GM18907 (cell line): ENCODE results near the gene PRM1.
"Not testable (repeated sequence)": the region's sequence is repeated elsewhere in the genome, so short reads cannot be mapped to it uniquely, and the experiment has no call there.

Experiments used
- ATAC-seq: cut with Tn5 transposase; IDR thresholded peaks from one replicate; pipeline ENCODE4 v1.9.1; 2021; ENCODE audit warnings: mild to moderate bottlenecking, moderate library complexity; ENCODE audit not compliant: unreplicated experiment

Gene PRM1

DNA sequence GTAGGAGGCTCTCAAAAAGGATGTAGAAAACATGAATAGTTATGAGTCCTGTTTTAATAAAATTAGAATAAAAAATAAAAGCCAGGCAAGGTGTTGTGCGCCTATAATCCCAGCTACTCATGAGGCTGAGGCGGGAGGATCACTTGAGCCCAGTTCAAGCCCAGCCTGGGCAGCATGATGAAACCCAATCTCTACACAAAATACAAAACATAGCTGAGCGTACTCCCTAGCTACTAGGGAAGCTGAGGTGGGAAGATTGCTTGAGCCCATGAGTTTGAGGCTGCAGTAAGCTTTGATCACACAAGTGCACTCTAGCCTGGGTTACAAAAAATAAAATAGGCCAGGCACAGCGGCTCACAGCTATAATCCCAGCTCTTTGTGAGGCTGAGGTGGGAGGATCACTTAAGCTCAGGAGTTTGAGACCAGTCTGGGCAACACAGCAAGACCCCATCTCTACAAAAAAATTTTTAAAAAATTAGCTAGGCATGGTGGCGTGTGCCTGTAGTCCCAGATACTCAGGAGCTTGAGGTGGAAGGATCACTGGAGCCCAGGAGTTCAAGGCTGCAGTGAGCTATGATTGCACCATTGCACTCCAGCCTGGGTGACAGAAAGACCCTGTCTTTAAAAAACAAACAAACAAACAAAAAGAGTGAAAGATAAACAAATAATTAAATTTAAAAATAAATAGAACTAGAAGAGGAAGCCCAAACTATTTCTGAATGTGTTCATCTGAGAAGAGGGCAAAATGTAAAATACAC is 17.2 kb upstream of the PRM1 start:
- ATAC-seq: no peak

DNA sequence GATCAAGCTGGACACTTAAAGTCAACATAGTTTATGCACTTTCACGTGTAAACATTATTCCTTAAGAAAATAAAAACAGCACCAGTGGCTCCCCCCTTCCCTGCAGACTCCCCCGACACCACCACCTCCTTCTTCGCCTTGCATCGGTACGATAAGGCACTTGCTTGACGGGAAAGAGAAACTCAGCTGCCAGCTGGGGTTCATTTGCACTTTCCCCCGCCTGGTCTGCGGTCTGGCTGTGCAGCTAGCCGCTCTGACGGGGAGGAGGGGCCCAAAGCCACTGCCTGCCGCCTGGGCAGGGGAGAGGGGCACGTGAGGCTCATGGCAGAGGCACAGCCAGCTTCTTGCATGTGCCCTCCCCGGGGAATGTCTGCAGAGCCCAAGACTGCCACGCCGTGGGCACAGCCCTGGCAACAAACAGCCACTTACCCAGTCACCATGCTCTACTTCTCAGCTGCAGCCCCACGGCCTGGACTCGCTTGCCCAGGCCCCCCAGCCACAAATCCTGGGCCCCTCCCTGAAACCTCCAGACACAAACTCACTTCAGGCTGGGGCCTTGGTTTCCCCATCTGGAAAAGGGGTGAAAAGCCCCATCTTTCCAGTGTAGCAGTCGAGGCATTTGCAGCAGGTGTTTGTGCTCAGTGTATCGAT is 16.5 kb upstream of the PRM1 start:
- peak; percentile 75 for ATAC-seq

DNA sequence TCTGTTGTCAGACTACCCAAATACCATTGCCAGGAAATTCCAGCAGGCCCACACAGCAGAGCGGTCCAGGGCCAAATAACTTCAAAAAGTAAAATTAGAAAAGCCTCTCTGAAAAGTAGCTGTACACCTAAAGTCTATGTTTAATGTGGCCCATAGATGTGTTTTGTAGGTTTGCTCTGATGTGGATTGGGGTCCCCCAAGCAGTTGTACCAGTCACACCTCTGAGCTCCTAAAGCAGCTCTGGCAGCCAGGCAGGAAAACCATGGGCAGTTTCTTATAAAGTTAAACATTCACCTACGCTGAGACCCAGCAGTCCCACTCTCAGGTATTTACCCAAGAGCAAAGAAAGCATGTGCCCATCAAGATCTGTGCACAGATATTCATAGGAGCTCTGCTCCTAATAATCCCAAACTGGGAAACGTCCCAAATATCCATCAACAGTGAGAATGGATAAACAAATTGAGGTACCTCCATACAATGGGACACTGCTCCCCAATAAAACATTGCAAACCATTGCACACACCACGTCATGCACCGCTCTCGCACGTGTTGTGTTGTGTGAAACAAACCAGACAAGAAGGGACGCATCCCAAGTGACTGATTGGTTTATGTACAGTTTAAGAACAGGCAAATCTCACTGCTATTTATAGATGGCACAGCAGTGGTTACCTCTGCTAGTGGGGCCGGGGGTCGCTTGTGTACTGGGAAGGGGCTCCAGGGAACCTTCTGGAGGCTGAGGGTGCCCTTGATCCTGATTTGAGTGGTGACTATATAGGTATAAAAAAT is 15.8 kb upstream of the PRM1 start:
- ATAC-seq: peak; percentile 12

DNA sequence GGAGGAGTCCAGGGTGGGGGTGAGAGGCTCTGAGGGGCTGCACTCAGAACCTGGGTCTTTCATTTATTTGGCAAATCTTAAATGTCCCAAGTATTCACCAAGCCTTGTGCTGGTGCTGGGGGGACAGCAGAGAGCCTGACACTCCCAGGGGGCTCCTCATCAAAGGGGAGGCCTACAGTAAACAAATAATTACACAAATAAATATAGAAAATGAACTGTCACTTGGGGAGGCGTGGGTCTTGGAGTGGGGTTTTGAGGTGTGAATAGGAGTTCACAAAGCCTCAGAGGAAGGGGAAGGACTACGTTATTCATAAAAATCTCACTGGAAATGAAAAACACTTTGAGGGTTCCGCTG is 15.2 kb upstream of the PRM1 start:
- no peak for ATAC-seq

DNA sequence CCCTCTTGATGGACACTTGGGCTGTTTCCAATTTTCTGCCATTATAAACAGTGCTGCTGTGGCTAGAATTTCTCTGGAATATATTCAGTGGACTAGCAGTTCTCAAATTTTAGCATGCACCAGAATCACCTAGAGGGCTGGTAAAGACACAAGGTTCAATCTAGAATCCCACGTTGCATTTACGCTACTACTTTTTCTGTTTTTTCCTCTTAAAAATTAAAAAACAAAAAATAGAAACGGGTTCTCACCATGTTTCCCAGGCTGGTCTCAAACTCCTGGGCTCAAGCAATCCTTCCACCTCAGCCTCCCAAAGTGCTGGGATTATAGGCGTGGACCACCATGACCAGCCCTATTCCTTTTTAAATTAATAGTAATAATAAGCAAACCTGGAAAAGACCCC is 14.5 kb upstream of the PRM1 start:
- ATAC-seq: no peak

DNA sequence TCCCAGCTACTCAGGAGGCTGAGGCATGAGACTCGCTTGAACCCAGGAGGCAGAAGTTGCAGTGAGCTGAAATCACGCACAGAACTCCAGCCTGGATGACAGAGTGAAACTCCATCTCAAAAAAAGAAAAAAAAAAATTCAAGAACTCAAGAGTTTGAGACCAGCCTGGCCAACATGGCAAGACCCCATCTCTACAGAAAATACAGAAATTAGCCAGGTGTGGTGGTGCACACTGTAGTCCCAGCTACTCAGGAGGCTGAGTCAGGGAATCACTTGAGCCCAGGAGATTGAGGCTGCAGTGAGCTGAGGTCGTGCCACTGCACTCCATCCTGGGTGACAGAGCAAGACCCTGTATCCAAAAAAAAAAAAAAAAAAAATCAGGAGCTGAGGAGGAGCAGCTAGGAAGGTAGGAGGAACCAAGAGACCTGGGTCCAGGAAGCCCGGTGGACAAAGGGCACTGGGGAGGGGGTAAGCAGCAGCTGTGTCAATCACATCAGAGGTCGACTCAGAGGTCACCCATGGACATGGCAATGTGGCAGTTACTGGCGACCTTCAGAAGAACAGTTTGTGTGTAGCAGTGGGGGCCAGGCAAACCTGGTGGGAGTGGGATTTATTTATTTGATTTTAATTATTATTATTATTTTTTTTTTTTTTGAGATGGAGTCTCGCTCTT is 11.1 kb upstream of the PRM1 start:
- ATAC-seq: no peak

DNA sequence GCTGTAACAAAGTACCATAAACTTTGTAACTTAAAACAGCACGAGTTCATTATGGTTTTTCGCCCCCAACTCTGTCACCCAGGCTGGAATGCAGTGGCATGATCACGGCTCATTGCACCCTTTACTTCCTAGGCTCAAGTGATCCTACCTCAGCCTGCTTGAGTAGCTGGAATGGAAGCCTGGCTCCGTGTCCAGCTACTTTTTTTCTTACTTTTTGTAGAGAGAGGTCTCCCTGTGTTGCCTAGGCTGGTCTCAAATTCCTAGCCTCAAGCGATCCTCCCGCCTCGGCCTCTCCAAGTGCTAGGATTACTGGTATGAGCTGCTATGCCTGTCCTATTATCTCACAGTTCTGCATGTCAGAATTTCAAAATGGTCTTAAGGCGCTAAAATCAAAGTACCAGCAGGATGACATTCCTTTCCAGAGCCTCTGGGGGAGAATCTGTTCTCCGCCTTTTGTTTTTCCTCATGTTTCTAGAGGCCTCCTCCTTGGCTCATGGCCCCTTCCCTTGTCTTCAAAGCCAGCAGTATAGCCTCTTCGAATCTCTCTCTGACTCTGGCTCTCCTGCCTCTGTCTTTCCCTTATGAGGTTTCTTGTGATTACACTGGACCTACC is 10.1 kb upstream of the PRM1 start:
- ATAC-seq: no peak

DNA sequence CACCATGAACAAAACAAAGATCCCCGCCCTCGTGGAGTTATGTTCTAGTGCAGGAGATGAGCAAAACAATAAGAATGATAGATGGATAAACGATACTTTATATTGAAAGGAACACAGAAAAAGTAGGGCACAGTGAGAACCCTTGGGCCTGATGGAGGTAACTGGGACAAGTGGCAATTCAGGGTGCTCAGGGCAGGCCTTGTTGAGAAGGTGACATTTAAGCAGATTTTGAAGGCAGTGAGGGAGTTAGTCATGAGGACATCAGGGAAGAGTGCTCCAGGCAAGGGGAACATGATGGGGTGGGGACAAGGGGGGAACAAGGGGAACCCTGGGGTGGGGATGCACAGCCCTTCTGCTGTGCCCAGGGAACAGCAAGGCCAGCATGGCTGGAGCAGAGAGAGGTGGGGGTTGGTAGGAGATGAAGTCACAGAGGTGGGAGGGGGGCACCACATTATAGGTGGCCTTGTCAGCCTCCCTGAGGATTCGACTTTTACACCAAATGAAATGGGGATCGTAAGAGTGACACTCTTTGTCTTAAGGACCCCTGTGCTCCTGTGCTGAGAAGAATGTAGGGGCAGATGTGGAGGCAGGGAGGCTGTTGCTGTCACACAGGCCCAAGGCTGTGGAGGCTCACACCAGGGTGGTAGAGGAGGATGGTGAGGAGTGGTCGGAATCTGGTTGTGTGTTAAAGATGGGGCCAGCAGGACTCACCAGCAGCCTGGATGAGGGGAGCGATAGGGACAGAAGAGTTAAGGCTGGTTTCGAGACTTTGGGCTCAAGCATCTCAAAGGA is 9.2 kb upstream of the PRM1 start:
- no peak for ATAC-seq

DNA sequence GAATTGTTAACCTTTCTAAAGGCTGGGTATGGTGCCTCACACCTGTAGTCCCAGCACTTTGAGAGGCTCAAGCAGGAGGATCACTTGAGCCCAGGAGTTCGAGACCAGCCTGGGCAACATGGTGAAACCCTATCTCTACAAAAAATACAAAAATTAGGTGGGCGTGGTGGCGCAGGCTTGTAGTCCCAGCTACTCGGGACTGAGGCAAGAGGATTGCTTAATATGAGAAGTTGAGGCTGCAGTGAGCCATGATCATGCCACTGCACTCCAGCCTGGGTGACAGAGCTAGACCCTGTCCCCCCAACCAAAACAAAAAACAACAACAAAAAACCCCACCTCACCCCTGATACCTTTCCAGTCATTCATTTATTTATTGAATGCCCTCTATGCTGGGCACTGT is 8.6 kb upstream of the PRM1 start:
- ATAC-seq: not testable (repeated sequence)

DNA sequence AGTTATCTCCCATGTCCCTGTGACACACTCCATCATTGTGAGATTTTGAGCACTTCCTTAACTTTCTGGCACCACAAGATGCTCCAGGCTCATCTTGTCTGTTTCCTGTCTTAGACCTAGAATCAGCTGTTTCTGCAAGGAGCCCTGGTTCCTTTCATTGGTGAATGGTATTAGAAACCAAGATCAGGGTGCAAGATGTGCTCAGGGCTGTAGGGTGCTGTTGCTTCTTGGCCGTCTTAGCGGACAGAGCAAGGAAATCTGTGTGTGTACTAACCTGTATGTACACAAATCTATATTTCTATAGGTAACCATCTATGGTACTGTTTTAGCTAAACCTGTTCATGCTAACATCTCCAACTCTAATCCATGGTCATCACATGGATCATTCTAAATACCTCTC is 8.1 kb upstream of the PRM1 start:
- no peak for ATAC-seq

DNA sequence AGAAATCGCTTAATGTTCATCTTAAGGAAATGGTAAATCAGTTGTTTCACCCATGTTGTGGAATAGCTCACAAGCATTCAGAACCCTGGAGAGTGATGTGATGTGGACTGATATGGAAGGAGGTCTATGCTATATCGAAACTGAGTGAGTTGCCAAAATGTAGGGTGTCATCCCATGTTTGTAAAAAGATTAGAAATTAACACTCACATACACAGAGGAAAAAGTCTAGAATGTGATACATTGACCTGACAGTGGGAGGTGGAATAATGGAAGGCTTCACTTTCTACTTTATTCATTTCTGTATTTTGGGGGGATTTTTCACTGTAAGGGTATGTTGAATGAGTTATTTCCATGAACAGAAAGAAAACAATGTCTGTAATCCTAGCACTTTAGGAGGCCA is 4.7 kb upstream of the PRM1 start:
- no peak for ATAC-seq

DNA sequence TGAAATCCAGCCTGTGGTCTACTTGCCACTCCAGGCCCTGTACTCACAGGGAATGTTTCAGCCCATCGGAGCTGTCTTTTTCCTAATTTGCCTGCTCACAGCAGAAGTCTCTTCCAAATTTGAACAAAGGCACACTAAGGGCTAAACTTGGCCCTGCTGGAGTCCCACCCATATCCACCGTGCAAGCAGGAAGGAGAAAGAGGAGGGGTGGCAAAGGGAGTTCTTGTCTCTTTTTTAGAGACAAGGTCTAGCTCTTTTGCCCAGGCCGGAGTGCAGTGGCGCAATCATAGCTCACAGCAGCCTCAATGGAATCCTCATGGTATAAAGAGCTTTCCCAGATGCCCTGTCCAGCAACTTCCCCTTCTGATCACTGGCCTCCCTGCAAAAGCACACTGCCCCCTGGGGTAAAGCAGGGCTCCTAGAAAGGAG is 2.7 kb upstream of the PRM1 start:
- ATAC-seq: no peak

DNA sequence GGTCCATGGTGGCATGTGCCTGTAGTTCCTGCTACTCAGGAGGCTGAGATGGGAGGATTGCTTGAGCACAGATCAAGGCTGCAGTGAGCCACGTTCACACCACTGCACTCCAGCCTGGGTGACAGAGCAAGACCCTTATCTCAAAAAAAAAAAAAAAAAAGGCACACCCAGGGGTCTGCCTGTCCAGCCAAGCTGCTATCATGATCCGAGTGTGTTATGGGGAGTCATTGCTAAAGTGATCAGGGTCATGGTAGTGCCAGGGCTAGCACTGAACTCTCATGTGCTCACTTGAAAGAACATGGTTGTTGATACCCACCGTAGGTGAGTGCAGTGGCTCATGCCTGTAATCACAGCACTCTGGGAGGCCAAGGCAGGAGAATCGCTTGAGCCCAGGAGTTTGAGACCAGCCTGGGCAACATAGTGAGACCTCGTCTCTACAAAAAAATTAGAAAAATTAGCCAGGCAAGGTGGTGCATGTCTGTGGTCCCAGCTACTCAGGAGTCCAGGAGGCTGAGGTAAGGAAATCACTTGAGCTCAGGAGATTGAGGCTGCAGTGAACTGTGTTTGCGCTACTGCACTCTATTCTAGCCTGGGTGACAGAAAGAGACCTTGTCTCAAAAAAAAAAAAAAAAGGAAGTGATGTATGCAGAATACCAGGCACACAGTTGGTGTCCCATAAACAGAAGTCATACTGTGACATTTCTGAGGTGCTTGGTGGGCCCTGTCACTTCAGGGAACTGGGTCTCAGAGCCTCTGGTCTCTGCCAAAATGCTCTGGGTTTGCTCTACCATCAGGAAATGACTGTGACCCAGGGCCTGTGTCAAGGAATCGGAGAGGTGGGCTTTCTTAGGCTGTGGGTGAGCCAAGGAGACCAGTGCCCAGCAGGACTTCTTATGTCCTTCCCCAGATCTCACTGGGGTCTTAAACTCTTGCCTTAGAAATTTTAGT is 2.2 kb downstream of the PRM1 start:
- ATAC-seq: no peak

DNA sequence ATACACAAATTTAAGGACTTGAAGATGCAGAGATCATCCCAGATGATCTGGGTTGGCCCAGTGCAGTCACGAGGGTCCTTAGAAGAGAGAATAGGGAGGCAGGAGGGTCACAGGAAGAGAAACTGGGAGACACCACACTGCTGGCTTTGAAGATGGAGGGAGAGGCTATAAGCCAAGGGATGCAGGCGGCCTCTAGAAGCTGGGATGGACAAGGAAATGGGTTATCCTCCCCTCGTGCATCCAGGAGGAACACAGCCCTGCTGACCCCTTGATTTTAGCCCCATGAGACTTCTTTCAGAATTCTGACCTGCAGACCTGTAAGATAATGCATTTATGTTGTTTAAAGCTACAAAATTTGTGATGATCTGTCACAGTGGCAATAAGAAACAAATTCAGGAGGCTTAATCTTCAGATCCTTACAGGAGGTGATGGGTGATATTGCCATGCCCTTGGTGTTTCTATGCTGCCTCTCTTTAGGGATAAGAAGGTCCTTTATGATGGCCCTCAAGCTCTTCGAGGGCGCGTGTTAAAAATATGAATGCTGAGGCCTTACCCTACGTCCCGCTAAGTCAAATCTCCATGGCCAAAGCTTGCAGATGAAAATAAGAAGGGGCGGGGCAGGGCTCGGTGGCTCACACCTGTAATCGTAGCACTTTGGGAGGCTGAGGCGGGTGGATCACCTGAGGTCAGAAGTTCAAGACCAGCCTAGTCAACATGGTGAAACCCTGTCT is 3.4 kb downstream of the PRM1 start:
- ATAC-seq: no peak

DNA sequence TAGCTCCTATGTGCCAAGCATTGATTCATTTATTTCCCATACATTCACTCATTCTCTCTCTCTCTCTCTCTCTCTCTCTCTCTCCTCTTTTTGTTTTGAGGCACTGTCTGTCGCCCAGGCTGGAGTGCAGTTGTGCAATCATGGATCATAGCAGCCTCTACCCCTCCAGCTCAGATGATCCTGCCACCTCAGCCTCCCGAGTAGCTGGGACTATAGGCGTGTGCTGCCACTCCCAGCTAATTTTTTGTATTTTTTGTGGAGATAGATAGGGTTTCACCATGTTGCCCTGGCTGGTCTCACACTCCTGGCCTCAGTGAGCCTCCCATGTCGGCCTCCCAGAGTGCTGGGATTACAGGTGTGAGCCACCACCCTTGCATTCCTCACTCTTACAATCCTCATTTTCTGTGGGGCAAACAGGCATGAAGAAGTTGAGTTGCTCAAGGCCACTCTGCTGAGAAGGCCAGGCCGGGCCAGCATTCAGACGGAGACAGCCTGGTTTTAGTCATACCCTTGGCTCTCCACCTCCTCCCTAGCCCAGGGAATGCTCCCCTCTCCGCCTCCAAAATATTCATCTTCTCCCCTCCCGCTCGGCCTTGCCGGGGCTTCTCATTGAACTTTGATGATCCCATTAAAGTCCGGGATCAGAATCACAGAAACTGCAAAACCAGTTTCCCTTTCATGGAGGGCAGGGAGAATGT is 4.1 kb downstream of the PRM1 start:
- ATAC-seq: no peak

DNA sequence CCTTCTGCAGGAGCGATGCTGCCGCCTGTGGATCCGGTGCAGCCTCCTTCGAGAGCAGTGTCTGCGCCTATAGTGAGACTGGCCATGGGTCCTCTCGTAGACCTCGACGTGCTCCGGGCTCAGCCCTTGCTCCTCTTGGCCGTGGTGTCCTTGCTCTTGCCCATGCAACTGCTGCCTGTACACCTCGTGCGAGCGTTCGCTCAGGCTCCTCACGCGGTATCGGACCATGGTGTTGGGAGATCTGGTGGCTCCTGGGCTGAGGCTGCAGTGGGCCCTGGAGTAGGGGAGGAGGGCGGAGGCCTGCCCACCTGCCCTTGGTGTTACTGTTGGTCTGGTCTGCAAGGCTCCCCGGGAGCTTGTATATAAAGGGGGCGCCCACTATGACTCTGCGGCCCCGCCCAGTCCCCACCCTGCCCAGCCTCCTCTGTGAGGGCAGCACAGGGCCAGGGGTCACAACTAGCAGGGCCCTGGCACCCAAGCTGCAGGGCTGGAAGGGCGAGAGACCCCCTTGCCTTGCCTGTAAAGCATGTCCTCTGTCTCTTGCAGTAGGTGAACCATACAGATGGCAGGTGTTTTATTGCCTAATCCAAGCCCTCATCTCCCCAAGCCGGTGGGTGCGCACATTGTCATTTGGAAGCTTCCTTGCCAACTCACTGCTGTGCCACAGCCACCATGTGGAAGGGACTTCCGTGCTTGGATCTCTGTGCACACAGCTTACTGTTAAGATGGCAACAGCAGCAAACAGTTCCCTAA is 4.8 kb downstream of the PRM1 start, which contains the start of gene PRM2:
Gene PRM2 (minus strand): TSS at position 338 of the 753 bp plus-strand sequence. CDS start 110 bp downstream, at position 228.
- no peak for ATAC-seq

DNA sequence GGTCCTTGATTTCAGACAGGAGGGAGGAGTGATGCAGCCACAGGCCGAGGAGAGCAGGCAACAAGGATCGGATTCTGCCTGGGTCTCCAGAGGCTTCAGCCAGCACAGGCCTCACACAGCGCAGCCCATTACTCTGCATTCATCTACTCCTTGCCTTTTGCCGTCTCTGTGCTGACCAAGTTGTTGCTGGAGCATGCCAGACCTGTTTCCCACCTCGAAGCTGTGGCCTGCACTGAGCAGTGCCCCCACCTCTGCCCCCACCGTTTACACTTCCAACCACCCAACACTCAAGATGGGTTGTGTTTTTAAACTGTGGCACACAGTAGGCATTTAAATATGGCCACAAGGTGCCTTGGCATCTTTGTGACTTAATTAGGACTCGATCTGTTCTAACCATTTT is 6.2 kb downstream of the PRM1 start:
- no peak for ATAC-seq
